ENCODE measurements around the gene BPIFB4.
"Not testable (repeated sequence)": the region's sequence is repeated elsewhere in the genome, so short reads cannot be mapped to it uniquely, and the experiment has no call there.

BPIFB4 gene

GRCh38 chr20:33120934-33121333 lies 41.5 kb downstream of the BPIFB4 start:
- no peak for DNase-seq (ENCODE audit: low spot score)

DNA sequence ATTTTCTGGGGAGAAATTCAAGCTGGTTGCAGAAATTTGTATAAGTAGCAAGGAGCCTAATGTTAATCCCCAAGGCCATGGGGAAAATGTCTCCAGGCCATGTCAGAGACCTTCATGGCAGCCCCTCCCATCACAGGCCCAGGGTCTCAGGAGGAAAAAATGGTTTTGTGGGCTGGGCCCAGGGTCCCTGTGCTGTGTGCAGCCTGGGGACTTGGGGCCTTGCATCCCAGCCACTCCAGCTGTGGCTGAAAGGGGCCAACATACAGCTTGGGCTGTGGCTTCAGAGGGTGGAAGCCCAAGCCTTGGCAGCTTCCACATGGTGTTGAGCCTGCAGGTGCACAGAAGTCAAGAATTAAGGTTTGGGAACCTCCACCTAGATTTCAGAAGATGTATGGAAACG lies 42.9 kb downstream of the BPIFB4 start:
- DNase-seq (ENCODE audit: low spot score), result not testable (repeated sequence)

DNA sequence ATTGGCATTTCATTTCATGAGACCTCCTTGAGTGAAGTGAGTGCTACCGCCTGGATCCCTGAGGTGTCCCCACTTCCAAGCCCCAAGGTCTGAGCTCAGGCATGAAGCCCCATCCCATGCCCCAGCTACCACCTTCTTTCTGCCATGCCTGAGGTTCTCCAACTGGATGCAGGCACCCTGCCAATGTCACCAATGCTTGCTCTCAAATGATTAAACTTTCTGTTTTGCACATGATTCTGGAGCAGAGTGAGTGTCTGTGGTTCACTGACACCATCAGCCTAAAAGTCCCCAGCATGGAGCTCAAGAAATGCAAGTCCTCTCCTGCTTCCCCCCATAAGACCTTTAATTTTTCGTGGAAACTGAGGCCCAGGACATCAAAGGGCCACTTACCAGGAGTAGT lies 44.8 kb downstream of the BPIFB4 start:
- no peak for DNase-seq (ENCODE audit: low spot score)

DNA sequence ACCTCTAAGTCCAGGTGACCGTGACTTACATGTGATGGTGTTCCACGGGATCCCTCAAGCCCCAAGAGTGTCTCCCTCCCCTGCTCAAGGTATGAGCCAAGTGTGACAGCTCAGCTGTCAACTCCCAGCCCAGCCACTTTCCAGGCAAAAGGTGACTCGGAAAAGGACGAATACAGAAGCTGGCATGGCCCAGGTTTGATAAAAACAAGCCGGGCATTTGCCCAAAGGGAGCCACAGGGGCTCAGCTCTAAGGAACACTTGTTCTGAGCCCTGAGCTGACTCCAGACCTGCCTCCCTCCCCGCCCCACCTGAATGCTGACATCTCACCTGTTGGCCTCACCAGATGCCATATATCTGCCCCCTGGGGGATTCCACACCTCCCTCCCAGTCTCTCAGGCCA lies 45.6 kb downstream of the BPIFB4 start:
- DNase-seq (ENCODE audit: low spot score), result no peak

GRCh38 chr20:33125983-33126382 lies 46.5 kb downstream of the BPIFB4 start:
- no peak for DNase-seq (ENCODE audit: low spot score)

- no peak for DNase-seq (ENCODE audit: low spot score)
These were observed 48.1 kb downstream of the BPIFB4 start for GRCh38 chr20:33127422-33128097.

- no peak for DNase-seq (ENCODE audit: low spot score)
These were observed 51.2 kb downstream of the BPIFB4 start for GRCh38 chr20:33130568-33131061.

GRCh38 chr20:33131949-33132473 lies 52.6 kb downstream of the BPIFB4 start:
- no peak for DNase-seq (ENCODE audit: low spot score)

DNA sequence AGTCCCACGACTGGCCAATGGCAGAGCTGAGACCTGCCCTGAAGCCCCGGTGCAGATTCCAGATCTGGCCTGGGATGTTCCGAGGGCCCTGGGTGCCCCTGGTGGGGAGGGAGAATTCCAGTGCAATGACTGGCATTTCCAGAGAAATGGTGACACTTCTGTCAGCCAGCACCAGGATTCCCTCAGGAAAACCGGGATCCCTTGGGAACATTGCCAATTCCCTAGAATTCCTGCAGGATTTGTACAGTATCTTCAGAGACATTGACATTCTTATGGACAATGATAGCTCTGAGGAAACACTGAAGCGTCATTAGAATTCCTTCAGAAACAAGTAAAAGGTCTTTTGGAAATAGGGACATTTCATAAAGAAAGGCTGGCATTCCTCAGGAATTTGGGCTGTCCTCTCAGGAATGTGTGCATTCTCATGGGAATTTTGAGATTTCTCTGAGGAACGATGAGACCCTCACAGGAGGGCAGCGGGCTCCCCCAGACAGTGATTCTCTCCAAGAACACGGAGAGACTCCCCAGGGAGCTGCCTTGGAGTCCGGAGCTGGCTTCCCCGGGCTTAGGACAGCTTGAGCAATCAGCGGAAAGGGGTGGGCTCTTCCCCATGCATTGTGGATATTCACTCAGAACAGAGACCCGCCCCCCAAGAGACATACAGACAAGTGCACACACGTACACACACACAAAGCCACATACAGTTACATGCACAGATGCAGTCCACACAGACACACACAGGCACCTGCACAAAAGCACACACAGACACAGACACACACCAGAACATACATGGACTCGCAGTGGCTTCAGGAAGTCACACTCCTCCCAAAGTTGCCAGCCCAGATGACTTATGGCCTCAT lies 53.3 kb downstream of the BPIFB4 start:
- DNase-seq (ENCODE audit: low spot score), result no peak

- DNase-seq (ENCODE audit: low spot score), result no peak
These were observed 54.0 kb downstream of the BPIFB4 start for GRCh38 chr20:33133373-33133941.

DNA sequence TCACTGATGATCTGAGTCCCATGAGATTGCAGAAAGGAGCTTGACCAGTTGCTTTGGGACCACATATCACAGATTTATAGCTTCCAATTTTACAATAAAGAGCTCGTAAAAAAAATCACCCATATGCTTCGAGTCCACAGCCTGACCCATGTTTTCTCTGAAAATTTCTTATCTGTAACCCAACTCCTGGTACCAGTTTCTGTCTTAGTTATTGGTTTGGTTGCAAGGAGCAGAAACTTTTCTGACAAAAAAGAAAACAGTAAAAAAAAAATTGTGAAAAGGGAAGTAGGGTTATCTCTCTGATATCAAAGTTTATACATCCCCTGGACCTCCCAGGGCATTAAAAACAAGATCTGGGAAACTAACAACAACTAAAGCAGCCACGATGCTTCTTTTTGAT lies 57.8 kb downstream of the BPIFB4 start:
- DNase-seq (ENCODE audit: low spot score), result no peak

DNA sequence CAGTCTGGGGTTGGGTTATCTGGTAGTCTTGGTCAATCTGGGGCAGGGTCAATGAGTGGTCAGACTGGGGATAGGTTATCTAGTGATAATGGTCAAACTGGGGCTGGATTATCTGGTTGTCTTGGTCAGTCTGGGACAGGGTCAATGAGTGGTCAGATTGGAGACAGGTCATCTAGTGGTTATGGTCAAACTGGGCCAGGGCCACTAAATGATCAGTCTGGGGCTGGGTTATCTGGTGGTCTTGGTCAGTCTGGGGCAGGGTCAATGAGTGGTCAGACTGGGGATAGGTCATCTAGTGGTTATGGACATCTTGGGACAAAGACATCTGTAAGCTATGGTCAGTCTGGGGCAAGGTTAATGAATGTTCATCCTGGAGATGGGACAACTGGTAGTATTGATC lies 60.0 kb downstream of the BPIFB4 start:
- DNase-seq (ENCODE audit: low spot score), result no peak

DNA sequence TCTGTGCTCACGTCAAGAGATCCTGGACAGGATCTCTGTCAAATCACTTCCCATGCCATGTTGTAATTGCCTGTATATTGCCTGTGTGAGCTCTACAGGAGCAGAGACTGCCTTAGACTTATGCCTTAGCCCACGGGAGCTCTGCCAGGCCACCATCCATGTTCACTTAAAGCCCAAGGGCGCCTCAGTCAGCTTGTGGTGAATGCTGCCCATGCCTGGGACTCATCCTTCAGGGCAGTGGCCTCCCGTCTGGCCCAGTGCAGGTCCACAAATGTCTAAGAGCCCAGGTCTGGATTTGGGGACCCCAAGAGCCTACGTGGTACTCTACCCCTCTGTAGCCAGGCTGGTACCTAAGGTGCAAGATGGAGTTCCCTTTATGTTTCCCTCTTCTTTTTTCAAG lies 66.1 kb downstream of the BPIFB4 start:
- DNase-seq (ENCODE audit: low spot score), result no peak

- DNase-seq (ENCODE audit: low spot score), result no peak
These were observed 67.9 kb downstream of the BPIFB4 start for GRCh38 chr20:33147299-33147698.

DNA sequence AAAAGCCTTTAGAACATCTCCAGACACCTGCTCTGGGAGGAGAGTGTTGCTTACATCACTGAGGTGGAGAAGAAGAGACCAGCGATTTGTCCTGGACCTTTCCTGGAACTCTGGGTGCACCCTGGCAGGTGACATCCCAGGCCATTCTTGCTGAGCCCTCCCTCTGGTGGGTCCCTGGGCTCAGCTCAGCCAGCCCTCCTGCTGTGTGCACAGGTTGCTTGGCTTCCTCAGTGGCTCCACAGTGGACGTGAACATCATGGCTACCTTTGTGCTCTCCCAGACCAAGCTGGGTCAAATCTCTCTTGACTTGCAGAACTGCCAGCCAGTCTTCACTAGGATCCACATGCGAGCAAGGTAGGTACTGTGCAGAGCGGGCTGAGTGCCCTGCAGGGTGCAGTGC lies 68.6 kb downstream of the BPIFB4 start:
- DNase-seq (ENCODE audit: low spot score), result no peak

DNA sequence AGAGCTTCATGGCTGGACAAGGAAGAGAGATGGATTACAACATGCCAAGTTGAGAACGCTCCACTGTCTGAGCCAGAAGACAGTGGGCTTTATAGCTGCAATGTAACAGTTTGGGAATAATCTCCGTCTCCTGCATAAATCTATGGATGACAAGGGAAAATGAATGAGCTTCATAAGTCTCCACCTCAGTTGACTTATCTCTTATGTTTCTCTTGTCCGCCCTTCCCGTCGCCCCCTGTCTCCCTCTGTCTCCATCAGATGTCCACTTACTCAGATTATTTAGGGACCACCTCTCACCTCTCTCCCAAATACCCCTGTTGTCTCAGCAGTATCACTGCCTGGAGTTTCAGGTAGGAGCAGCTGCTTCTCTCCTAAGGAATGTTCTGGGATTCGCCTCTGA lies 74.8 kb downstream of the BPIFB4 start:
- DNase-seq (ENCODE audit: low spot score), result no peak

DNA sequence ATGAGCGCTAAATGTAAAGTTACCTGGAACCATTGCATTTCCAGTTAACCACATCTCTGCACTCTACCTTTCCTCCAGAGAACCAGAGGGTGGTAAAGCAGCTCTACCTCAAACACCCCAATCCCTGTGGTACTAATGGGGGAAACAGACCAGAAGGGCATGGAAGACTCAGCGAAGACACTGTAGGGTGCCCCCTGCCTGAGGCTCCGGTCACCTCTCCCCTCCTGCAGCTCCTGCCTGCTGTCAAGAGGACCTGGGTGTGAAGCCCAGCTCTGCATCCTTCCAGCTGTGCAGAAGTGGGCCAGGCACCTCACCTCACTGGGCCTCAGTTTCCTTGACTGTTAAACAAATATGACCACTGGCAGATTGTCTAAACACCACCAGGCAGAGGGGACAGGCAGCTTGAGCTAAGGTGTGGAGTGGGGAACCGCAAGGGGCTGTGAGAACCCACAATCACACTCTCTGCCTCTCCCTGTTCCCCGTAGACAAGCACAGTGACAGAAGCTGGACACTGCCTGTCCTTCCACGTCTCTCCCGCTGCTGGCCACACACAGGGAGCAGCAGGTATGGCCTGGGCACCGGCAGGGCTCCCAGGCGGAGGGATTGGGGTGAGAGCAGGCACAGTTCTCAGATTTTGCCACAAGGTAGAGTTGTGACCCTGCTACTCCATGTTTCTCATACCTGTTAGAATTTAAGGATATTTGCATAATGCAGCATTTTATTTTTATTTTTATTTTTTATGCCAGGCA lies 79.4 kb downstream of the BPIFB4 start:
- DNase-seq (ENCODE audit: low spot score), result no peak

GRCh38 chr20:33159713-33160112 lies 80.3 kb downstream of the BPIFB4 start:
- DNase-seq (ENCODE audit: low spot score), result no peak

DNA sequence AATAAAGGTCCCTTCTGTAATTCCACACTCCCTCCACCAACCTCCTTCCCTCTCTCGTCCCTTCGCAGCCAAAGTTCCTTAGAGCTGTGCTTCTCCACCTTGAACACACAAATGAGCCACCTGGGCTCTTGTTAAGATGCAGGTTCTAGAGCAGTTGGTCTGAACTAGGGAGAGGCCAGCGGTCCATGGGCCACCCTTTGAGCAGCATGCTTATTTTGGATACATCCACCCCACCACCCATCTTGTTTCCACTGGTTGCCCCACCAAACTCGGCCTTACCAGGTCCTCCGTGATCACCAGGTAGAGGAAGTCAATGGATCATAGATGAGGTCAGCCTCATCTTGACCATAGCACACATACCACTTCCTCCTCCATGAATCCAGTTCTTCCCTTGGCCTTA lies 81.2 kb downstream of the BPIFB4 start:
- DNase-seq (ENCODE audit: low spot score), result no peak

Data from AG08396 (cell line).